Epithelial cell of esophagus (primary cell): Measurements from ENCODE around the gene TICAM2.

Experiments
- DNase-seq: peaks from one replicate; pipeline ENCODE4 v3.0.0; 2010; ENCODE audit warnings: low read depth
- H3K4me3 ChIP-seq: 2 replicates; pipeline ENCODE4 v1.5.1; 2011; ENCODE audit warnings: mild to moderate bottlenecking, low read length, control low read depth
- TF ChIP-seq, protein P1 (sequence below): IDR thresholded peaks from 2 replicates; pipeline ENCODE4 v1.5.1; 2011; ENCODE audit warnings: low read depth, mild to moderate bottlenecking, low read length, control low read depth, inconsistent platforms; ENCODE audit not compliant: insufficient read depth; ENCODE audit errors: missing control alignments

TICAM2 gene

DNA sequence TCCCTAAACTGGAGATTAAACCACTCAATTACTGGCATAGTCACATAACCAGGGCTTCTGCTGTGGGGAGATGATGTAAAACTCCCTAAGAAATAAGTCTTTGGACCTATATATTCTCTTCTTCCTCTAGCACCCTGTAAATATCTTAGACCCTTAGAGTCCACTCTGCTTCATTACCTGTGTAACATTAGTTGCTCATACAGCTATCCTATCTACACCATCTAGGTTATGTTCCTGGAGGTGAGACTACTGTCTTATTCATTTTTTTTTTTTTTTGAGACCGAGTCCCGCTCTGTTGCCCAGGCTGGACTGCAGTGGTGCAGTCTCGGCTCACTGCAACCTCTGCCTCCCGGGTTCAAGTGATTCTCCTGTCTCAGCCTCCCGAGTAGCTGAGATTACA, 9.6 kb upstream of the TICAM2 start:
- TF ChIP-seq, protein P1, sequence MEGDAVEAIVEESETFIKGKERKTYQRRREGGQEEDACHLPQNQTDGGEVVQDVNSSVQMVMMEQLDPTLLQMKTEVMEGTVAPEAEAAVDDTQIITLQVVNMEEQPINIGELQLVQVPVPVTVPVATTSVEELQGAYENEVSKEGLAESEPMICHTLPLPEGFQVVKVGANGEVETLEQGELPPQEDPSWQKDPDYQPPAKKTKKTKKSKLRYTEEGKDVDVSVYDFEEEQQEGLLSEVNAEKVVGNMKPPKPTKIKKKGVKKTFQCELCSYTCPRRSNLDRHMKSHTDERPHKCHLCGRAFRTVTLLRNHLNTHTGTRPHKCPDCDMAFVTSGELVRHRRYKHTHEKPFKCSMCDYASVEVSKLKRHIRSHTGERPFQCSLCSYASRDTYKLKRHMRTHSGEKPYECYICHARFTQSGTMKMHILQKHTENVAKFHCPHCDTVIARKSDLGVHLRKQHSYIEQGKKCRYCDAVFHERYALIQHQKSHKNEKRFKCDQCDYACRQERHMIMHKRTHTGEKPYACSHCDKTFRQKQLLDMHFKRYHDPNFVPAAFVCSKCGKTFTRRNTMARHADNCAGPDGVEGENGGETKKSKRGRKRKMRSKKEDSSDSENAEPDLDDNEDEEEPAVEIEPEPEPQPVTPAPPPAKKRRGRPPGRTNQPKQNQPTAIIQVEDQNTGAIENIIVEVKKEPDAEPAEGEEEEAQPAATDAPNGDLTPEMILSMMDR, result no peak
- DNase-seq, result no peak
- no peak overlapping the region for H3K4me3 ChIP-seq

DNA sequence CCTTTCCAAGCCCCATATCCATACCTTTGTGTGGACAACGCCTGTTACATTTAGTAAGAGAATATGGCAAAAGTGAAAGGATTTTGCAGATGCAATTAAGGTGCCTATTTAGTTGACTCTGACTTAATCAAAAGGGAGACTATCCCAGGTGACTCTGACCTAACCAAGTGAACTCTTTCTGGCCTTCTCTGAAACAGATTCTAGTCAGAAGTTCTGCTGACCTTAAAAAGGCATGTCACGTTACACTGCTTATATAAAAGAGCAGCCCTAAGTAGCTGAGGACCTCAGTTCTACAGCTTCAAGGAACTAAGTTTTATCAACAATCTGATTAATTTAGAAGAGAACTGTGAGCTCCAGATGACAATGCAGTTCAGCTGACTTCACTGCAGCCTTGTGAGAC, 5.7 kb upstream of the TICAM2 start:
- TF ChIP-seq, protein P1, result no peak
- DNase-seq, result no peak
- no peak overlapping the region for H3K4me3 ChIP-seq

DNA sequence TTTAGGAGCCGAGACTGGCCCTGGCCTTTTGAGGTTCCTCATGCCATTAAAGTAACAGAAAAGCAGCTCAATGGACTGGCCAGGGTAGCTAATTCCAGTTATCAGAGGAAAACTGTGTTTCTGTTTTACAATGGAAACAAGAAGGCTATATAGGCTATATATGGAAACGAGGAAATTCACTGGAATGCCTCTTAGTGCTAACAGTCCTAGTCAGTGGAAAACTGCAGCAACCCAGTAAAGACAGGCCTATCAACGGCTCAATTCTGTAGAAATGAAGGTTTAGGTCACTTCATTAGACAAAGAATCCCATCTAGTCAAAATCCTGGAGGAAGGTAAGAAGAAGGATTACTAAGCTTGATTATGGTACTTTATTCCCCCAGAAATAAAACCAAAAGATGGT, 3.2 kb upstream of the TICAM2 start:
- H3K4me3 ChIP-seq, result no peak overlapping the region
- TF ChIP-seq, protein P1, result no peak
- DNase-seq, result no peak

DNA sequence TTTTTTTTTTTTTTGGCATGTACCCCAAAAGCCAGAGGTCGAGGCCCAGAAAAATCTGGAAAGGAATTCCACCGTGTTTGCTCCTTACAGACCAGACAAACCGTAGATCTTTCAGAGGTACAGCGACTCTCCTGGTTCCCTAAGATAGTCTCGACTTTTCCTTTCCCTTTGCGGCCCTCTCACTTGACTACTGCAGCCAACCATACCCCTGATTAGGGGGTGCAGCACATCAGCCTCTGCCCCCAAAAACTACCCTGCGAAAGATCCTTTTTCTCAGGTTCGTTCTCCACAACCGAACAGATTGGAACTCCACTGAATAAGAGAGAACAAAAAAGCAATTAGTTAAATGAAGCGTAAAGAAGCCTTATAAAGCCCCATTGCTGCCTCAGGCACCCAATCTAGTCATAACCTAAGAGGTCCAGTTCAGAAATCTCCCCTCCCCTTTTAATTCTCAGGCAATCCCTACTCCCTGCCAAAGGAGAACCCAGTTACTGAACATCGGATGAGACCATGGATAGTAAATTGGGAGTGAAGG, 379 bp upstream of the TICAM2 start:
- DNase-seq, result no peak
- H3K4me3 ChIP-seq, result peak overlapping the region; percentile 47
- TF ChIP-seq, protein P1, result no peak

DNA sequence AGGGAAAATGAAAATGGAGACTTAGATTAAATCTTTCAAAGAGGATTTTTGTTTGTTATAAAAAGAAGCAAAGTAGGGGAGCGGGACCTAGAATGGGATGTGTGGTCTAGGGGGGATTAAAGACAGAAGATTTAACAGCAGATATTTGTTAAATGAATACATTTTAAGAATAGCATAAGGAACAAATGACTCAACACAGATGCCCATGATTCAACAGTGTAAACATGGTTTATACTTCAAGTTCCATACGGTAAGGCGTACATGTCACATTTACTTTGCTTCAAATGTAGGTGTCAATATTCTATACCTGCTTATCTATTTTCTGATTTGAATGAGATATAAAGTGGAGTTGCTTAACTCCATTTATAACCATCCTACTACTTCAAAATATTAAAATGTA, 1.5 kb downstream of the TICAM2 start:
- H3K4me3 ChIP-seq, result no peak overlapping the region
- TF ChIP-seq, protein P1, result no peak
- DNase-seq, result peak; percentile 50

DNA sequence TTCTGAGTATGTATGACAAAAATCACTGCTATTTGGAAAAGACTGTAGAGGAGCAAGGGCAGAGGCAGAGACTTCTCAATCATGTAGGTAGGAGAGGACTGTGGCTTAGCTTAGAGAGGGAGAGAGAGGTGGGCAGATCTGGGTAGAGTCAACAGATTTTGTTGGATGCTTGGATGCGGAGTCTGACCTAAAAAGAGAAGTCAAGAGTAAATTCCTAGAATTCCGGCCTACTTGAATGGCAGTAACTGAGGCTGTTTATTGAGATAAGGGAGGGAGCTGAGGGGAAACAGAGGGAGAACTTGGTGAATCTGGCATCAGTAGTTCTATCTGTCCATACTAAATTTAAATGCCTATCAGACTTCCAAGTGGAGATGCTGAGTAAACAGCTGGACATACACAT, 2.4 kb downstream of the TICAM2 start:
- H3K4me3 ChIP-seq, result no peak overlapping the region
- TF ChIP-seq, protein P1, result no peak

DNA sequence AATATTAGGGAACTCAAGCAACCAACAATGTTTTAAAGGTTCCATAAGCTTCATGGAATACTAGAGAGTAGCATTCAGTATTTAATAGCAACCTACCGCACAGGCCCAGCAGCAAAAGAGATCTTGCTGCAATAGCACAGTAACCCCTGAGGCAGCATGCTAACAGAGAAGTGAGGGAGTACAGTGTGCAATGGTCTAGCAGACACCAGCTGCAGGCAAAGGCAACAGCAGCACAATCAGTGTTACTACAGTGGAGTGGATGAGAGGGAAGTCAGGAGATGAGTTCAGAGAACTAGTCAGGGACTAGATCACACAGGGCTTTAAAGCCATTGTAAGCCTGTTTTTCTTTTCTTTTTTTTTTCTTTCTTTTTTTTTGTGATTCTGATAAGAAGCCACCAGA, 2.8 kb downstream of the TICAM2 start:
- TF ChIP-seq, protein P1, result no peak
- peak; percentile 32 for DNase-seq
- H3K4me3 ChIP-seq, result no peak overlapping the region

More for the DNA sequence above, 2.4 kb downstream of the TICAM2 start:
- DNase-seq, result no peak
